ENCODE data around the gene SPATA2L. TPM values are rescaled to one million over a fixed set of nuclear protein-coding genes. Genes with fewer than 3 reads are reported as not detected.
"Not testable (repeated sequence)": the region's sequence is repeated elsewhere in the genome, so short reads cannot be mapped to it uniquely, and the experiment has no call there.

SPATA2L gene
- total RNA-seq, 1 donor from 2014 or later, result 20.0 TPM

GRCh38 chr16:89708481-89708931 lies 7.0 kb upstream of the SPATA2L start:
- FAIRE-seq, result no peak
- DNase-seq (ENCODE audit: low spot score in 2 of 2), result no peak

- FAIRE-seq (no peak), DNase-seq (ENCODE audit: low spot score in 2 of 2) (no peak)
Observed at GRCh38 chr16:89707695-89708094, 6.2 kb upstream of the SPATA2L start.

- FAIRE-seq (no peak), DNase-seq (ENCODE audit: low spot score in 2 of 2) (no peak)
Observed at GRCh38 chr16:89706518-89707260, 5.2 kb upstream of the SPATA2L start.

DNA sequence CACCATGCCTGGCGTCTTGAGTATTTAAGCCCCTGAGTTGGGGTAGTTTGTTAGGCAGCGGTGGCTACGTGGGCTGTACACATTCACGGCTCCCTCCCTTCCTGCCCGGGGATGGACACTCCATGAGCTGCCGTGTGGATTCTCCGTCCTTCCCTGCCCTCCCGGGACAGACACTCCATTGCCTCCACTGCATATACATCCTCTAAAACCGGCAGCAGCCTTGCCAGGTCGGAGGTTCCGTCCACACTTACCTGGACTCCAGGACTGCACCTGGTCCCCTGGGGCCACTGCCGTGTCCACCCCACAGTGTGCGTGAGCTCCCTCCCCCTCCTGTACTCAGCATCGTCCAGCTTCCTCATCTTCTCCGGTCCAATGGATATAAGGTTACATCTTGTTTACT lies 3.5 kb upstream of the SPATA2L start:
- FAIRE-seq, result no peak
- no peak for DNase-seq (ENCODE audit: low spot score in 2 of 2)

GRCh38 chr16:89704281-89704680 lies 2.8 kb upstream of the SPATA2L start:
- FAIRE-seq, result no peak

GRCh38 chr16:89700649-89701424 lies 668 bp downstream of the SPATA2L start:
- FAIRE-seq (no peak), DNase-seq (ENCODE audit: low spot score in 2 of 2) (peak; percentile 43 to 57)

More at GRCh38 chr16:89704281-89704680, 2.8 kb upstream of the SPATA2L start:
- DNase-seq (ENCODE audit: low spot score in 2 of 2), result no peak

- DNase-seq (ENCODE audit: low spot score in 2 of 2) (peak; percentile 99 to 100), FAIRE-seq (peak; percentile 39)
Observed at GRCh38 chr16:89700100-89700648, 1.3 kb downstream of the SPATA2L start.

- DNase-seq (ENCODE audit: low spot score in 2 of 2), result not testable (repeated sequence)
Observed at GRCh38 chr16:89699629-89700099, 1.8 kb downstream of the SPATA2L start.

DNA sequence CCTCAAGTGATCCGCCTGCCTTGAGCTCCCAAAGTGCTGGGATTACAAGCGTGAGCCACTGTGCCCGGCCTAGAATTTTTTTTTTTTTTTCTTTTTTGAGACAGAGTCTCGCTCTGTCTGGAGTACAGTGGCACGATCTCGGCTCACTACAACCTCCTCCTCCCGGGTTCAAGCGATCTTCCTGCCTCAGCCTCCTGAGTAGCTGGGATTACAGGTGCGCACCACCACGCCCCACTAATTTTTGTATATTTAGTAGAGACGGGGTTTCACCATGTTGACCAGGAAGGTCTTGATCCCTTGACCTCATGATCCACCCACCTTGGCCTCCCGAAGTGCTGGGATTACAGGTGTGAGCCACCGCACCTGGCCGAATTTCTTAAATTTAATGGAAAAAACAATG lies 2.8 kb downstream of the SPATA2L start:
- FAIRE-seq; DNase-seq (ENCODE audit: low spot score in 2 of 2): not testable (repeated sequence)

More at GRCh38 chr16:89699629-89700099, 1.8 kb downstream of the SPATA2L start:
- FAIRE-seq, result not testable (repeated sequence)

GRCh38 chr16:89697616-89698331 lies 3.7 kb downstream of the SPATA2L start:
- DNase-seq (ENCODE audit: low spot score in 2 of 2) (no peak), FAIRE-seq (no peak)

GRCh38 chr16:89697161-89697615 lies 4.3 kb downstream of the SPATA2L start:
- FAIRE-seq (no peak), DNase-seq (ENCODE audit: low spot score in 2 of 2) (peak; percentile 34 to 35)

DNA sequence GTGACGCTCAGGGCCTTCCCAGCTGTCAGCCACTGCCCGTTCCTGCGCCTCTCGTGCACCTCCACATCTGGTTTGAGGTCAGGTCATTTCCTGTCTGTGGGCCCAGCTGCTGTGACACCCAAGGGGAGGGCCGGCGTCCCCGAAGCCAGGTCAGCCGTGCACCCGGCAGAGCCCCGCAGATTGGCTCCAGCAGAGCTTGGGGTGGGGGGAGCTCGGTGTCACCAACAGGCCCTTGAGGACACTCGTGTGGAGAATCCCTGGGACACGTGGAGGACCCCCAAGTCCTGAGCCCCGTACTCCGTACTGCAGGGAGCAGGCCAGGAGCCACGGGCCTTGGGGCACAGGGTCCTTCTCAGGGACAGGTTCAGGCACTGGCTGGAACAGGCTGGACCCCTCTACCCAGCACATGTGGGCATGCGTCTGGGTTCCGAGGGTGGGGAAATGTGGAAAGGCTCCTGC lies 4.8 kb downstream of the SPATA2L start:
- DNase-seq (ENCODE audit: low spot score in 2 of 2) (no peak), FAIRE-seq (no peak)

GRCh38 chr16:89695875-89696669 lies 5.4 kb downstream of the SPATA2L start:
- FAIRE-seq, result no peak
- DNase-seq (ENCODE audit: low spot score in 2 of 2), result peak in 1 of 2 donors; percentile 36

DNA sequence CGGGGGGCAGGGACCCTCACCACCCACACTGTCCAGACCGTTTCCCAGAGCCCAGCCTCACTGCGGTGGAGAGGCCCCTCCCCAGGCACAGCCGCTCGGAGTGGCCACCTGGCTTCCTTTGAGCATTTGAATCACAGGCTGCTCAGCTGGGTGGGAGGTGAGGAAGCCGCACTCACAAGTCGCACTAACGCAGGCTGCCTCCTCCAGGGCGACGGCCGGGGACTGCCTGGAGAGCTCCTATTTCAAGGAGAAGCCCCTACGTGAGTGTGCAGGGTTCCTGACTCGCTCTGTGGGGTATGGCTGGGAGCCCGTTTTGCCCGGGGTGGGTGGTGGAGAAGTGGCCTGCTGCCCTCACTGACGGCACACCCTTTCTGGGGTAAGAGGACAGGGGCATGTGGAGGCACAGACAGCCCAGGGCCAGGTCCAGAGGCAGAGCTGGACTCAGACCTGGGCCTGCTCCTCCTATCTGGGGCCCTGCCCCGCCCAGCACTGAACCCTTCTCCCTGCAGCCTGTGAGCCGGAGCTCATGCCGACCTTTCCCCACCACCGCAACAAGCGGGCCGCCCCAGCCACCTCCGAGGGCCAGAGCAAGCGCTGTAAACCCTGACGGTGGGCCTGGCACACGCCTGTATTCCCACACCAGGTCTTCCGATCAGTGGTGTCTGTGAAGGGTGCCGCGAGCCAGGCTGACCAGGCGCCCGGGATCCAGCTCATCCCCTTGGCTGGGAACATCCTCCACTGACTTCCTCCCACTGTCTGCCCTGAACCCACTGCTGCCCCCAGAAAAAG lies 6.2 kb downstream of the SPATA2L start:
- FAIRE-seq (no peak), DNase-seq (ENCODE audit: low spot score in 2 of 2) (peak; percentile 36 to 37)

- FAIRE-seq, result not testable (repeated sequence)
Observed at GRCh38 chr16:89694784-89695085, 6.8 kb downstream of the SPATA2L start.

GRCh38 chr16:89693931-89694783 lies 7.3 kb downstream of the SPATA2L start:
- FAIRE-seq (no peak), DNase-seq (ENCODE audit: low spot score in 2 of 2) (no peak)

More at GRCh38 chr16:89694784-89695085, 6.8 kb downstream of the SPATA2L start:
- DNase-seq (ENCODE audit: low spot score in 2 of 2), result not testable (repeated sequence)

GRCh38 chr16:89693289-89693731 lies 8.2 kb downstream of the SPATA2L start:
- no peak for FAIRE-seq
- no peak for DNase-seq (ENCODE audit: low spot score in 2 of 2)
